RWPE1 (cell line): Measurements from ENCODE around the gene PCDHGB1.

Experiments
- CTCF ChIA-PET: fragments of 350-600 bp; sonication (Branson Sonifier 250); formaldehyde crosslinking; extraction: SDS; loops from one replicate; lab custom pipeline; 2021; lab: Yijun Ruan, JAX
- POLR2A ChIA-PET: fragments of 400-600 bp; formaldehyde crosslinking; extraction: SDS; loops from one replicate; lab custom pipeline; 2020; ENCODE audit warnings: antibody characterized with exemption; ENCODE audit not compliant: low non-redundant PET; lab: Yijun Ruan, JAX
- DNase-seq: peaks from one replicate; pipeline ENCODE4 v3.0.0; 2012; ENCODE audit warnings: low spot score
- H3K27ac ChIP-seq: fragments of 450-650 bp; 2 replicates; pipeline ENCODE4 v1.5.1; 2017
- CTCF ChIP-seq: fragments of 450-650 bp; conservative IDR thresholded peaks from 2 replicates; pipeline ENCODE4 v1.5.1; 2017; ENCODE audit warnings: low read depth, mild to moderate bottlenecking

The PCDHGB1 gene

GRCh38 chr5:141356950-141357349, 7.1 kb downstream of the PCDHGB1 start:
- ChIA-PET CTCF (no interaction called here), POLR2A (no interaction called here)
- no peak overlapping the region for H3K27ac ChIP-seq
- TF ChIP-seq CTCF: no peak
- no peak for DNase-seq

DNA sequence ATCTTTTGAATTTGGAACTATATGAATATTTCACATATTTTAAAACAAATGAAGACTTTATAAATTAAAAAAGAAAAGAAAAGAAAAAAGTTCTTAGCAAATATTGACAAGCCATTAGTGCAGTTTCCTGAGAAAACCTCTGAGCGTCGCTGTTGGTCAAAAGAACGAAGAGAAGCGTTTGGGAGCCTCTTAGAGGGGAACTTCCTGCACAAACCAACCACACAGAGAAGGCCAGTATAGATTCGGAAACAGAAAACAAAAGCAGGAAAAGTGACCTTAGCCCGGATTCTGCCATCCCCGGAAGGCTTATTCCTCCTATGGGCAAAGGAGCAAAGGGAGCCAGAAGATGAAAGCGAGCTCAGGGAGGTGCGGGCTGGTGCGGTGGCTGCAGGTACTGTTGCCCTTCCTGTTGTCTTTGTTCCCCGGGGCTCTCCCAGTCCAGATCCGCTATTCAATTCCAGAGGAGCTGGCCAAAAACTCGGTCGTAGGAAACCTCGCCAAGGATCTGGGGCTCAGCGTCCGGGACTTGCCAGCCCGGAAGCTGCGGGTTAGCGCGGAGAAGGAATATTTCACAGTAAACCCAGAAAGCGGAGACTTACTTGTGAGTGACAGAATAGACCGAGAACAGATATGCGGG, 10.0 kb downstream of the PCDHGB1 start, which contains the start of gene PCDHGB2:
Gene PCDHGB2, plus strand, starts transcription at position 205 of the 637 bp plus-strand sequence. Its CDS starts 142 bp downstream, at position 347.
- CTCF ChIA-PET: interaction anchor here (0.6 to 2.7 kb wide), 12 partner anchors 10 to 259 kb away, joined by 3 to 16 read pairs (median 4); partner anchors contain the start of genes DIAPH1, PCDHGA1, PCDHGA10 and PCDHGB1
- POLR2A ChIA-PET: no interaction called here
- DNase-seq: peak; percentile 41
- peak; percentile 69 for TF ChIP-seq CTCF
- H3K27ac ChIP-seq: peak within 1 kb of the TSS; percentile 61

DNA sequence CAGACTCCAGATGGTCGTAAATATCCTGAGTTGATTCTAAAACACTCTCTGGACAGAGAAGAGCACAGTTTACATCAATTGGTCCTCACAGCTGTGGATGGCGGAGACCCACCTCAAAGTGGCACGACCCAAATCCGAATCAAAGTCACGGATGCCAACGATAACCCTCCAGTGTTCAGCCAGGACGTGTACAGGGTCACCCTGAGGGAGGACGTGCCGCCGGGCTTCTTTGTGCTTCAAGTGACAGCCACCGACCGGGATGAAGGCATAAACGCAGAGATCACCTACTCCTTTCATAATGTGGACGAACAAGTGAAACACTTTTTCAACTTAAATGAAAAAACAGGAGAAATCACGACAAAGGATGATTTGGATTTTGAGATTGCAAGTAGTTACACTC, 10.8 kb downstream of the PCDHGB1 start:
- no peak for DNase-seq
- ChIA-PET CTCF (interaction anchor here (0.6 to 2.7 kb wide), 9 partner anchors 9 to 258 kb away, joined by 3 to 16 read pairs (median 4); partner anchors contain the start of genes DIAPH1, PCDHGA1, PCDHGA10 and PCDHGB1), POLR2A (no interaction called here)
- TF ChIP-seq CTCF: no peak
- no peak overlapping the region for H3K27ac ChIP-seq

DNA sequence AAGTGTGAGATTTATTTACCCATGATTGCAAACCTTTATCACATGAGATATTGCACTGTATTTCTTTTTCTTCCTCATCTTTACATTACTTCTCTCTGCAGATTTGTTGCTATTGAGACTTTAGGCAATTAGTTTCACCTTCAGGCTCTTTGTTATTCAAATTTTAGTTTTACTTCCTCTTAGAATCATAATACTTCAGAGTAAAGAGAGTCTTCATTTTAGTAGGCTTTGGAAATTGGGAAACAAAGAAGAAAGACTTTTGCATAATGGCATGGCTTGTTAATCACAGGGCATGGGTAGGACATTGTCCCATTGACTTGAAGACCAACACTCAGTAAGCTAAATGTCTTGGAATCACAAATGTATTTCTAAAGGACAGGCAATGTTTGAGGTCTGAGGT, 12.8 kb downstream of the PCDHGB1 start:
- ChIA-PET CTCF (no interaction called here), POLR2A (no interaction called here)
- no peak for TF ChIP-seq CTCF
- DNase-seq: no peak
- H3K27ac ChIP-seq: no peak overlapping the region

GRCh38 chr5:141363952-141364660, 14.2 kb downstream of the PCDHGB1 start, which contains the start of gene PCDHGA5:
Gene PCDHGA5, plus strand, starts transcription at chr5:141364162. Its CDS starts 169 bp downstream, at chr5:141364331.
- ChIA-PET CTCF (interaction anchor here (0.6 to 1.0 kb wide), 4 partner anchors 10 to 1472 kb away, joined by 3 to 4 read pairs (median 4); partner anchors contain the start of gene PCDHGA6), POLR2A (no interaction called here)
- no peak for DNase-seq
- no peak for TF ChIP-seq CTCF
- H3K27ac ChIP-seq: no peak within 1 kb of the TSS

GRCh38 chr5:141366016-141366896, 16.4 kb downstream of the PCDHGB1 start:
- ChIA-PET POLR2A (no interaction called here), CTCF (no interaction called here)
- TF ChIP-seq CTCF: no peak
- no peak overlapping the region for H3K27ac ChIP-seq
- DNase-seq: no peak
